Daoy (cell line): ENCODE results near the gene ACTL7B. TPM values are rescaled to one million over a fixed set of nuclear protein-coding genes. Genes with fewer than 3 reads are reported as not detected.
"Not testable (repeated sequence)": the region's sequence is repeated elsewhere in the genome, so short reads cannot be mapped to it uniquely, and the experiment has no call there.

Experiments used
- DNase-seq: peaks from one replicate; pipeline ENCODE4 v3.0.0-alpha.2; 2015; ENCODE audit warnings: low read depth
- total RNA-seq: library from RNA; depleted of rRNA; stranded (reverse); fragments of >200 nt; shearing (Covaris generic); gene quantifications from 2 replicates; pipeline ENCODE4 v1.2.3, GENCODE V29; 2014

The ACTL7B gene
- total RNA-seq, 1 experiment from 2014 or later, result not detected

DNA sequence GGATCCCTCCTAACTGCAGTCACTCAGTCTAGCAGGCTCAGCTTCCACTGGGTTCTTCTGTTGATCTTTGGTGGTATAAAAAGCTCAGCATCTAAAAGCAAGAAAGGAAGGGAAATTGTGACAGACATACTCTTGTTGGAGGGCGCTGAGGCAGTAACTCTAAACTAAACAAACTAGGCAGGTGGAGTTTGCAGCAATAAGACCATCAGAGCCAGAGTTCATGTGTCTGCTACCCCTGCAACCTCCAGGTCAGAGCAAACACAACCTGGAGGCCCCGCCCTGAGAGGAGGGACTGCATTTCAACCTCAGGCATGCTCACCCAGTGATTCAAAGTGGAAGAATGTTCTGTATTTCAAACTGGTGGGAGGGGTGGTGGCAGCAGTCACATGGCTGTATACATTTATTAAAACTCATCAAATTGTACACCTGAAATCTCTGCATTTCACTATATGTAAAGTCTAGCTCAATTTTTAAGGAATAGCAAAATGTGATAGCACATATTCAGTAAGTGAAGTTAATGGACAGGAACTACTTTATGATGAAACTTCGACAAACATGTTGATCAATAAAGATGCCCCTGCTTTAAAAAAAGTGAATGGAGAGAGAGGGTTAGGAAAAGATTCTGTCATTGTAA, 13.4 kb upstream of the ACTL7B start:
- no peak for DNase-seq

DNA sequence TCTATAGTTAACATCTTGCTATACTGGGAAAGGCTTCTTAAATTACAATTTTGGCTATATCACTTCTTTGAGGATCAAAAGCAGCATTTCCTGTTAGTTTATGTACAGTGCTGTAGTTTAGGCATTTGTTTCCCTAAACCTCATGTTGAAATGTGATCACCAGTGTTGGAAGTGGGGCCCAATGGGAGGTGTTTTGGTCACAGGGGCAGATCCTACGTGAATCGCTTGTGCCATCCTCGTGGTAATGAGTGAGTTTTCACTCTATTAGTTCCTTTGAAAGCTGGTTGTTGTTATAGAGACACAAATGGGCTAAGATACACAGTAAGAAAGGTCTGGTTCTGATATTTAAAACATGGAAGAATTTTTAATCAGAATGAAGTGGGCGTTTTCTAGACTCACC, 12.0 kb upstream of the ACTL7B start:
- no peak for DNase-seq

DNA sequence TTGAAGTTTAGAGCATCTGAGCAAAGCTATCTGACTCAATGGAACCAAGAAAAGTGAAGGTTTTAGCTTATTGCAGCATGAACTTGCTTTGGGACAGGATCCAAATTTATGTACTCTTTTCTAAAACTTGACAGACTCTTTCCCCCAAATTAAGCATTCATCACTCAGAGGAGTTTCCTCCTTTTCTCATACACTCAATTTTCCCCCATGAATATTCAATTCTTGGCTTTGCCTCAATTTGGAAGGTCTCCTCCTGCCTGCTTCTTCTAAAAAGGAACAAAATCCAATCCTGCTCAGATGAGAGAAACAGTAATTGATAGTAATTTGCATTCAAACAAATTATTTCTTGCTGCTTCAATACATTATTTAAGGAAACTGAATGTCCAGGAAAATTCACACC, 11.3 kb upstream of the ACTL7B start:
- no peak for DNase-seq

GRCh38 chr9:108866001-108866420, 10.2 kb upstream of the ACTL7B start:
- DNase-seq, result no peak

DNA sequence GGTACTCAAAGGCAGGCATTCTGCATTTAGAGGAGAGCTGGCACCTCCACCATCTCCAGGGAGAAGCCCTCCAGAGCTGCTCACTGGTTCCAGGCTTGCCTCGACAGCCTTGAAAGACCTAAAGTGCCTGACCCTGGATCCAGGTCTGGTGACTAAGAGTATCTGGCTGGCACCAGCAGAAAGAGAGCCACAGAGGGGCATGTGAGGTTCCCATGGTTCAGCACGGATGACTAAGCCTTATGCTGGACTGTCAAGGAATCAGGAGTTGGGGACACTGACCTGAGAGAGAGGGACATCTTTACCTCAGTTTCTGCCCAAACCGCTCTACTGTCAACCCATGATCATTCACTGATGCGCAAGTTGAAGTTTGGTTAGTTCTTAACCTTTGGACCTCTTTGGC, 9.3 kb upstream of the ACTL7B start:
- no peak for DNase-seq

GRCh38 chr9:108864446-108864845, 8.7 kb upstream of the ACTL7B start:
- no peak for DNase-seq

- DNase-seq, result no peak
These were observed 8.1 kb upstream of the ACTL7B start for GRCh38 chr9:108863891-108864290.

DNA sequence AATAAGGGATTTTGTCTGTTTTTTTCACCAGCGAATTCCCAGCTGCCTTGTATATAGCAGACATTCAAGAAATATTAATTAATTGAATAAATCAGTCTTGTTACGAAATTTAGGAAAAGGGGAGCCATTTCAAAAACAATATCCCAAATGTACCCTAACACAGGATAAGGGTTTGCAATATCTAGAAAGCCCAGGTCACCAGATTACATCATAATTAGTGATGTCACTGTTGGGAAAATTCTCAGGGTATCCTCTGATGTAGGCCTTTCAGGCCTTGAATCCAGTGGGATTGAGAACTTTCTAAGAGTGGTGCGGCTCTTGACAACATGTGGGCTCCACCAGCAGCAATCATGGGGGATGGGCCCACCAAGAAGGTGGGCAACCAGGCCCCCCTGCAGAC, 6.2 kb upstream of the ACTL7B start, which contains the start of gene ACTL7A:
Gene ACTL7A, plus strand, starts transcription at position 270 of the 400 bp plus-strand sequence. Its CDS starts 57 bp downstream, at position 327.
- DNase-seq, result no peak

DNA sequence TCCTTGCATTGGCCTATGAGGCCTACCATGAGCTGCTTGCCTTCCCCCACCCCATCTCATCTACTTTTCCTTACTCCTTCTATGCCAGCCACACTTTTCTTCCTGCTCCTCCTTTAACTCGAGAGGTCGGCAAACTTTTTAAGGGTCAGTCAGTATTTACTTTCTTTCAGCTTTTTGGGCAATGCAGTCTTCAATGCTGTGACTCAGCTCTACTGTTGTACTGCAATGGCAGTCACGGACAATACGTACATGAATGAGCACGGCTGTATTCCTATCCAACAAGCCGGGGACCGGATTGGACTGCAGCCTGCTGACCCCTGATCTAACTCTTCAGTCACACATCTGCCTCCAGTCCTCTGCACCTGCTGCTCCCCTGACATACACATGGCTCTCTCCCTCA, 5.7 kb upstream of the ACTL7B start:
- DNase-seq, result no peak

DNA sequence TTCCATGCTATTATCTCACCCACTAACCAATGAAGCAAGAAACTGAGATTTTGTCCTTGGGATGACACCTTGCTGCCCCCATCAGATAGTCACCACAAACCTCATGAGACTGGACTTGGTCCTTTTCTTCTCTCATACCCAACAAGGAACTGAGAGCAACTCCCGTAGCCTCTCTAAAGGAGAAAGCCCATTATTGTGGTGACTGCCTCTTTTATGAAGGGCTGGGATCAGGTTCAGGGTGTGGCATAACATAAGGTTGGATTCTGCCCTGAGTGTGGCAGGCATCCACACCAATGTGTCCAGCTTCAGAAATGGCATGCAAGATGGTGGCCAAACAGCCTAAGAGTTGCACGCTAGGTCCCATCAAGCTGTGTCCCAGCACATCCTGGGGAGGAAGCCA, 5.0 kb upstream of the ACTL7B start:
- no peak for DNase-seq

DNA sequence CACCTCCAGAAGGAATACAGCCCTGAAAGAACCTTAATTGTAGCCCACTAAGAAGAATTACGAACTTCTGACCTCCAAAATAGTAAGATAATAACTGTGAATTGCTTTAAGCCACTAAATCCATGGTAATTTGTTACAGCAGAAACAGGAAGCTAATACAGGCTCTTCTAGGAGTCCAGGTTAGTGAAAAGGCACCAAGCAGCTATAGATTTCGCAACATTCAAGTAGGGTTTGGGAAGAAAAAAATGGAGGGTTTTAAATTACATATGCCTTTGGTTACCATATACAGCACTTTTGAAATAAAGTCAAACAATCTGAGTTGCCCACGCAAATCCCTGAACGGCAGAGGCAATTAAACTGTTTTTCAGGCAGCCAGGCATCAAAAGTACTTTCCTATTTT, 4.6 kb upstream of the ACTL7B start:
- DNase-seq, result no peak

DNA sequence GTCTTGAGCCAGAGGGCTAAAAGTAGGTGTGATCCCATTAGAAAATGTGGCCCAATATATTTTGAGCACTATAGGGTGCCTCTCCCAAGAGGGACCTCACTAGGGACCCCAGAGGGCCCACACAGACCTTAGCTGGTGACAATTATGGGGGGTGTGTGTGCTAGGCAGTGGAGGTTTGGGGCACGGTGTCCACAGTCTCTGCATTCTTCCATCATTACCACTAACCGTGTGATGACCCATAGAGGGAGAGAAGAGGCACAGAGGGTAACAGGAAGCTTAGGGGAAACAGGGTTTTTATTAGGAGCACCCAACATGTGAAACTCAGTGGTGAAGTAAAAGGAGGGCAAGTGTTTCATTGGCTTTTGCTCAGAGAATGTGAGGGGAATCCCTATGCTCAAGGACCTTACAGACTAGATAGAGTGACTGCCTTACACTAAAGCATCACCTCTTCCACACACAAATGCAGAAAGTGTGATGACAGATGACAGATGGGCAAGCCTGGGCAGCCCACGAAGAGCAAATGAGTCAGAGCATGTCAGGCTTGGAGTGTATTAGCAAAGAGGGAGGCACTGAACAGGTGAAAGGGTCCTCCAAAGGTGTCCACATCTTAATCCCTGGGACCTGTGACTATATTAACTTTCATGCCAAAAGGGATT, 3.8 kb upstream of the ACTL7B start:
- no peak for DNase-seq

GRCh38 chr9:108857572-108857971, 1.8 kb upstream of the ACTL7B start:
- no peak for DNase-seq

DNA sequence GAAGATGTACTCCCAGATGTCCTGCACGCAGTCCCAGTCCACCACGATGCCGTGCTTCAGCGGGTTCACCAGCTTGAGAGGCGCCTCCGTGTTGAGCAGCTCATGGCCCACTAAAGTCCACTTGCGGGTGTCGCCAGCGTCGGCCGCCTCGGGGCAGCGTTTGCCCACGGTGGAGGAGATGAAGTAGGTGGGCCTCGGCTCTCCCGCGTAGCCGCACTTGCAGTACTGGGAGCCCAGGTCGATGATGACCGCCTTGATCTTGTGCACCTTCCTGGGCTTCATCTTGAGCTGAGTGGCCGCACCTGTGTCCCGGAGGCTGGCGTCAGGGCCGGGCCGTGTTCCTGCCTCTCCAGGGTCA, 278 bp downstream of the ACTL7B start:
- DNase-seq, result no peak

DNA sequence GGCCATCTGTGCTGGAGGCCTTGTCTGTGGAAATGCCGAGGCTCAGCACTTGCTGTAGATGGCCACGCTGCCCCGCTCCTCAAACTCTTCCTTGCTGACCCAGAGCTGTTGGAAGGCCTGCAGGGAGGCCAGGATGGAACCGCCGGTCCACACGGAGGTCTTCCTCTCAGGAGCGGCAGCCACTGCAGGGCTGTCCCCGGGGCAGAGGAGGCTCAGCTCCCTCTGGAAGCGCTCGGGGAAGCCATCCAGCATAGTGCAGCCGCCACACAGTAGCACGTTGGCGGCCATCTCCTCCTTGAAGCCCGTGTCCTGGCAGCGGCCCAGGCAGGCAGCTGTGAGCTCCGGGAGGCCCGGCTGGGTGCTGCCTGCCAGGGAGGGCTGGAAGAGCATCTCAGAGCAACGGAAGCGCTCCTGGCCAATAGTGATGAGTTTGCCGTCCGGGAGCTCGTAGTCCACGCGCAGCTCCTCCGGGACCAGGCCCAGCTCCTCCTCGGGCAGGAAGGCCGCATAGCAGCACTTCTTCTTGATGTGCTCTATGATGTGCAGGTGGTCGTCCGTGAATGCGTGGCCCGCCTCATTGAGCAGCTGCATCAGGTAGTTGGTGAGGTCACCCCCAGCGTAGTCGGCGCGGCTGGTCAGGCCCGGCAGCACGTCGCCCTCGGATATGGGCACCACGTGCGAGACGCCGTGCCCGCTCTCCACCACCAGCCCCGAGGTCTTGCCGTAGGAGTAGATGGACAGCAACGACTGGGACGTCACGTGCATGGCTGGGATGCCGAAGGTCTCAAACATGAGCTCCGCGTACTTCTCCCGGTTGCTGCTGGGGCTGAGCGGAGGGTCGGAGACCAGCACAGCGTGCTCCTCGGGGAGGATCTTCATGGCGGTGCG, 901 bp downstream of the ACTL7B start:
- DNase-seq, result no peak

GRCh38 chr9:108854094-108854493, 1.7 kb downstream of the ACTL7B start:
- DNase-seq, result peak; percentile 25

DNA sequence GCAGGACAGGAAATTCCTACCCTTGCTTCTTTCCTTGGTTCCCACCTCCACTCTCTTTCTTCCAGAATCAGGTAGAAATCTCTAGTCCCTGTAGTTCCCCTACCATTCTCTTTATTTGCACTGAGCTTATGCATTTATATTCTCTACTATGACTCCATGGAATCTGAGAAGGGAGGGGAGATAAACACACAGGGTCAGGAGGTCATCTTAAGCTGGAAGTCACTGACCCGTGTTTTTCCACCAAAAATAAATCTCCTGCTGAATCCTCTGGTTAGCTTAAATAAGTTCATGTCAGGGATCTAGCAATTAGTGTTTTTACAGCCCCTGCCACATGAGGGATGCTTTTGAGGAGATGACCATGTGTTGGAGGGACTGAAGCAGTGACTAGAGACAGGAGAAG, 3.7 kb downstream of the ACTL7B start:
- no peak for DNase-seq

GRCh38 chr9:108851138-108851537, 4.6 kb downstream of the ACTL7B start:
- no peak for DNase-seq

DNA sequence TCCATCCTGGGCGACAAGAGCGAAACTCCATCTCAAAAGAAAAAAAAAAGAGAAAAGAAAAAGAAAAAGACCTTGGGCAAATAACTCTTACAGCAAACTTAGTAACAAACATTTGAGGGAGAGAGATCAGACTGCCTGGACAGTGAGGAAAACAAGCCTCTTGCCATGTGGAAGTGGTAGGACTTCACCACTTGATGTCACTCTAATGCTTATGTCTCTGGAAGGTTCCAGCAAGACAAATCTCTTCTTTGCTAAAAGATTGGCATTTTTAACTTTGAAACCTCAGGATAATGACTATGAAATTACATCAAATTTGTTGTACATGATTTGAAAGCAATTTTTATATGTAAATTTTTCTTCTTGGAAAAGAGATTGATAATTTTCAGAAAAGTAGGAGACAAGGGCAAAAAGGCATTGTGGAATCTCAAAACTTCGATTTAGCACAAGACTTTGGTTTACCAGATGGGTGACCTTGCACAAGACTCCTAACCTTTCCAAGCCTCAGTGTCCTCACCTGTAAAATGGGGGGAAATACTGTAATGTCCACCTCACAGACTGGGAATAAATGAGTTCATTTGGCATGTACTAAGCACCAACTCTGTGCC, 5.4 kb downstream of the ACTL7B start:
- DNase-seq, result no peak

- not testable (repeated sequence) for DNase-seq
These were observed 7.5 kb downstream of the ACTL7B start for GRCh38 chr9:108848296-108848695.

DNA sequence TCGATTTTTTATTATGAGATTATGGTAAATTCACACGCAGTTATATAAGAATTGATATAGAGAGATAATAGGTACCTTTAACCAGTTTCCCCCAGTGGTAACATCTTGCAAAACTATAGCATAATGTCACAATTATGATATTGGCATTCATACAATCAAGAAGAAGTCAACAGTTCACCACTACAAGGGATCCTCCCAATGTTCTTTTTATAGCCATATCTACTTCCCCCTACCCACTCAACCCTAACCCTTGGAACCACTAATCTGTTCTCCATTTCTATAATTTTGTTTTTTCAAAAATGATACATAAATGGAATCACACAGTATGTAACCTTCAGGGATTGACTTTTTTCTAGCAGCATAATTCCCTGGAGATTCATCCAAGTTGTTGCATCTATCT, 9.8 kb downstream of the ACTL7B start:
- no peak for DNase-seq

- no peak for DNase-seq
These were observed 10.3 kb downstream of the ACTL7B start for GRCh38 chr9:108845507-108845906.
